Measurements from ENCODE around the gene ACSM6. TPM values are rescaled to one million over a fixed set of nuclear protein-coding genes. Genes with fewer than 3 reads are reported as not detected.

Gene ACSM6
- total and polyA plus RNA-seq, 2 of the 8 experiments (the other 6 are each of a cell fraction or from before 2014, with no cell fraction given): 0.33 TPM; not detected in 1

DNA sequence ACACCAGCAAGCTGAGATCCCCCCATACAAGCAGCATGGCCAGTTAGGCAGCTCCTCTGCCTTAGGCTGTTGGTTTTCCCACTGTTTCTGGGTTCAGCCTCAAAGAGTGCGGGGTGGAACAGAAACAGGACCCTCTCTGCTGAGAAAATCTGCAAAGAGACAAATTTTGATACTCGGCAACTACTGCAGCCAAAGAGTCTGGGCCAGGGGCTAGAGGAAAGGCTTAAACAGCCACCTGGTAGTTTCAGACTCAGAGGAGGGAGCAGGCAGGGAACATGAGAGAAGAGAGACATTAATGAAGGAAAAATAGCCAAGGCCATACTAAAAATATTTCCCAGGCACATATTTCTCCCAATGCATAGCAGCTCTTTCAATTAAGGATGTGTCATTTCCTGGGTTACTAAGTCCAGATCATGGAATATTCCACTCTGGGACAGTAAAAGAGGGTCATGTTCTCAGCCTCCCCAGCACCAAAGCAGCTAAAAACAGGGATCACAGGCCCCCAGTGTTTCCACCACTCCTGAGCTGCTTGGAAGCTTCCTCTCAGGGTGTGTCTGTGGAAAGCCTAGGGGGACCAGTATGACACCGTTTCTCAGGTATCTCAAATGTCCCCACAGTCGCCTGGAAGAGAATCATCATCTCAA, 67.0 kb downstream of the ACSM6 start (continued):
- TF ChIP-seq, protein P1, sequence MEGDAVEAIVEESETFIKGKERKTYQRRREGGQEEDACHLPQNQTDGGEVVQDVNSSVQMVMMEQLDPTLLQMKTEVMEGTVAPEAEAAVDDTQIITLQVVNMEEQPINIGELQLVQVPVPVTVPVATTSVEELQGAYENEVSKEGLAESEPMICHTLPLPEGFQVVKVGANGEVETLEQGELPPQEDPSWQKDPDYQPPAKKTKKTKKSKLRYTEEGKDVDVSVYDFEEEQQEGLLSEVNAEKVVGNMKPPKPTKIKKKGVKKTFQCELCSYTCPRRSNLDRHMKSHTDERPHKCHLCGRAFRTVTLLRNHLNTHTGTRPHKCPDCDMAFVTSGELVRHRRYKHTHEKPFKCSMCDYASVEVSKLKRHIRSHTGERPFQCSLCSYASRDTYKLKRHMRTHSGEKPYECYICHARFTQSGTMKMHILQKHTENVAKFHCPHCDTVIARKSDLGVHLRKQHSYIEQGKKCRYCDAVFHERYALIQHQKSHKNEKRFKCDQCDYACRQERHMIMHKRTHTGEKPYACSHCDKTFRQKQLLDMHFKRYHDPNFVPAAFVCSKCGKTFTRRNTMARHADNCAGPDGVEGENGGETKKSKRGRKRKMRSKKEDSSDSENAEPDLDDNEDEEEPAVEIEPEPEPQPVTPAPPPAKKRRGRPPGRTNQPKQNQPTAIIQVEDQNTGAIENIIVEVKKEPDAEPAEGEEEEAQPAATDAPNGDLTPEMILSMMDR (IDR thresholded peaks at IDR 0.05; ENCODE audit: control extremely low read depth in 1 of 3, insufficient read depth in 1 of 3, low read depth in 1 of 3, low read length in 3 of 3): no peak

Data from H1 (cell line).